Activated naive CD4-positive, alpha-beta T cell treated with anti-CD3 and anti-CD28 coated beads, Interleukin-2, amount 50 U/mL, for 24 hours (primary cell): ENCODE data around the gene LRMDA.

ENCODE experiments used
- H3K27ac Mint-ChIP-seq: one replicate; pipeline ENCODE4 v1.8.0; 2021; ENCODE audit warnings: mild to moderate bottlenecking, mixed read lengths
- H3K27me3 Mint-ChIP-seq: one replicate; pipeline ENCODE4 v1.8.0; 2021; ENCODE audit warnings: mixed read lengths
- H3K36me3 Mint-ChIP-seq: one replicate; pipeline ENCODE4 v1.8.0; 2021; ENCODE audit warnings: mixed read lengths
- H3K4me1 Mint-ChIP-seq: one replicate; pipeline ENCODE4 v1.8.0; 2021; ENCODE audit warnings: mixed read lengths
- H3K4me3 Mint-ChIP-seq: one replicate; pipeline ENCODE4 v1.8.0; 2021; ENCODE audit warnings: mild to moderate bottlenecking, mixed read lengths
- H3K9me3 Mint-ChIP-seq: one replicate; pipeline ENCODE4 v1.8.0; 2021; ENCODE audit warnings: mixed read lengths

The LRMDA gene

GRCh38 chr10:75884808-75885207 lies 453.4 kb downstream of the LRMDA start:
- Mint-ChIP-seq H3K4me3 (no peak overlapping the region), H3K27me3 (no peaks in the 10 kb centered on the region), H3K27ac (no peak overlapping the region), H3K36me3 (no peaks in the 10 kb centered on the region), H3K9me3 (no peaks in the 10 kb centered on the region), H3K4me1 (no peaks in the 10 kb centered on the region)

- H3K9me3 Mint-ChIP-seq = no peaks in the 10 kb centered on the region
- H3K4me3 Mint-ChIP-seq = no peak overlapping the region
- no peak overlapping the region for H3K27ac Mint-ChIP-seq
- H3K36me3 Mint-ChIP-seq = no peaks in the 10 kb centered on the region
- no peaks in the 10 kb centered on the region for H3K4me1 Mint-ChIP-seq
- H3K27me3 Mint-ChIP-seq = no peaks in the 10 kb centered on the region
Measured at GRCh38 chr10:75887369-75887768, 455.9 kb downstream of the LRMDA start.

- Mint-ChIP-seq H3K27ac (no peak overlapping the region), H3K4me1 (no peaks in the 10 kb centered on the region), H3K36me3 (no peaks in the 10 kb centered on the region), H3K9me3 (no peaks in the 10 kb centered on the region), H3K27me3 (no peaks in the 10 kb centered on the region), H3K4me3 (no peak overlapping the region)
Measured at GRCh38 chr10:75887992-75888680, 456.7 kb downstream of the LRMDA start.

GRCh38 chr10:75889051-75889450 lies 457.6 kb downstream of the LRMDA start:
- H3K4me1 Mint-ChIP-seq = no peaks in the 10 kb centered on the region
- no peaks in the 10 kb centered on the region for H3K36me3 Mint-ChIP-seq
- H3K9me3 Mint-ChIP-seq = no peaks in the 10 kb centered on the region
- no peak overlapping the region for H3K4me3 Mint-ChIP-seq
- H3K27ac Mint-ChIP-seq = no peak overlapping the region
- no peaks in the 10 kb centered on the region for H3K27me3 Mint-ChIP-seq

- Mint-ChIP-seq H3K4me3 (no peak overlapping the region), H3K36me3 (no peaks in the 10 kb centered on the region), H3K27me3 (no peaks in the 10 kb centered on the region), H3K4me1 (no peaks in the 10 kb centered on the region), H3K9me3 (no peaks in the 10 kb centered on the region), H3K27ac (no peak overlapping the region)
Measured at GRCh38 chr10:75894761-75895160, 463.3 kb downstream of the LRMDA start.

- Mint-ChIP-seq H3K4me1 (no peaks in the 10 kb centered on the region), H3K27me3 (no peaks in the 10 kb centered on the region), H3K36me3 (no peaks in the 10 kb centered on the region), H3K4me3 (no peak overlapping the region), H3K27ac (no peak overlapping the region), H3K9me3 (no peaks in the 10 kb centered on the region)
Measured at GRCh38 chr10:75895259-75895658, 463.8 kb downstream of the LRMDA start.

GRCh38 chr10:75899816-75900390 lies 468.5 kb downstream of the LRMDA start:
- H3K27ac Mint-ChIP-seq = no peak overlapping the region
- peaks cover 3% of the 10 kb centered on the region for H3K27me3 Mint-ChIP-seq
- H3K36me3 Mint-ChIP-seq = no peaks in the 10 kb centered on the region
- no peaks in the 10 kb centered on the region for H3K9me3 Mint-ChIP-seq
- H3K4me3 Mint-ChIP-seq = no peak overlapping the region
- no peaks in the 10 kb centered on the region for H3K4me1 Mint-ChIP-seq

- Mint-ChIP-seq H3K27me3 (peaks cover 5% of the 10 kb centered on the region), H3K4me3 (no peak overlapping the region), H3K9me3 (no peaks in the 10 kb centered on the region)
Measured at GRCh38 chr10:75902816-75903215, 471.4 kb downstream of the LRMDA start.

GRCh38 chr10:75904499-75905283 lies 473.3 kb downstream of the LRMDA start:
- Mint-ChIP-seq H3K9me3 (no peaks in the 10 kb centered on the region), H3K4me3 (no peak overlapping the region), H3K36me3 (no peaks in the 10 kb centered on the region), H3K27me3 (peaks cover 7% of the 10 kb centered on the region), H3K4me1 (no peaks in the 10 kb centered on the region), H3K27ac (no peak overlapping the region)

More at GRCh38 chr10:75902816-75903215, 471.4 kb downstream of the LRMDA start:
- Mint-ChIP-seq H3K4me1 (no peaks in the 10 kb centered on the region), H3K36me3 (no peaks in the 10 kb centered on the region), H3K27ac (no peak overlapping the region)

- Mint-ChIP-seq H3K27ac (no peak overlapping the region), H3K4me3 (no peak overlapping the region), H3K9me3 (no peaks in the 10 kb centered on the region), H3K4me1 (no peaks in the 10 kb centered on the region), H3K36me3 (no peaks in the 10 kb centered on the region), H3K27me3 (peaks cover 7% of the 10 kb centered on the region)
Measured at GRCh38 chr10:75905490-75905889, 474.1 kb downstream of the LRMDA start.

- Mint-ChIP-seq H3K4me1 (no peaks in the 10 kb centered on the region), H3K27me3 (peaks cover 3% of the 10 kb centered on the region), H3K4me3 (no peak overlapping the region), H3K9me3 (no peaks in the 10 kb centered on the region), H3K36me3 (no peaks in the 10 kb centered on the region), H3K27ac (no peak overlapping the region)
Measured at GRCh38 chr10:75910032-75910431, 478.6 kb downstream of the LRMDA start.

- Mint-ChIP-seq H3K4me1 (no peaks in the 10 kb centered on the region), H3K27me3 (peaks cover 2% of the 10 kb centered on the region), H3K4me3 (no peak overlapping the region), H3K36me3 (no peaks in the 10 kb centered on the region), H3K27ac (no peak overlapping the region), H3K9me3 (no peaks in the 10 kb centered on the region)
Measured at GRCh38 chr10:75911426-75911825, 480.0 kb downstream of the LRMDA start.

GRCh38 chr10:75916906-75917305 lies 485.5 kb downstream of the LRMDA start:
- no peaks in the 10 kb centered on the region for H3K4me1 Mint-ChIP-seq
- no peaks in the 10 kb centered on the region for H3K36me3 Mint-ChIP-seq
- H3K9me3 Mint-ChIP-seq = no peaks in the 10 kb centered on the region
- no peaks in the 10 kb centered on the region for H3K27me3 Mint-ChIP-seq
- H3K27ac Mint-ChIP-seq = no peak overlapping the region
- H3K4me3 Mint-ChIP-seq = no peak overlapping the region

- no peak overlapping the region for H3K27ac Mint-ChIP-seq
- no peaks in the 10 kb centered on the region for H3K36me3 Mint-ChIP-seq
- H3K9me3 Mint-ChIP-seq = no peaks in the 10 kb centered on the region
- no peaks in the 10 kb centered on the region for H3K4me1 Mint-ChIP-seq
- peaks cover 6% of the 10 kb centered on the region for H3K27me3 Mint-ChIP-seq
- no peak overlapping the region for H3K4me3 Mint-ChIP-seq
Measured at GRCh38 chr10:75919913-75920312, 488.5 kb downstream of the LRMDA start.

GRCh38 chr10:75922435-75922834 lies 491.0 kb downstream of the LRMDA start:
- Mint-ChIP-seq H3K36me3 (no peaks in the 10 kb centered on the region), H3K9me3 (no peaks in the 10 kb centered on the region), H3K4me1 (no peaks in the 10 kb centered on the region), H3K27ac (no peak overlapping the region), H3K27me3 (peaks cover 9% of the 10 kb centered on the region), H3K4me3 (no peak overlapping the region)

GRCh38 chr10:75924309-75924902 lies 493.0 kb downstream of the LRMDA start:
- Mint-ChIP-seq H3K27me3 (peaks cover 9% of the 10 kb centered on the region), H3K4me3 (no peak overlapping the region), H3K36me3 (no peaks in the 10 kb centered on the region), H3K27ac (no peak overlapping the region), H3K4me1 (no peaks in the 10 kb centered on the region), H3K9me3 (no peaks in the 10 kb centered on the region)
